HEK293T (cell line): ENCODE results near the gene CIAPIN1.

ENCODE experiments used
- CTCF ChIA-PET: fragments of 350-600 bp; formaldehyde crosslinking; extraction: SDS; loops from one replicate; lab custom pipeline; 2021; ENCODE audit warnings: antibody characterized with exemption, inconsistent platforms; lab: Yijun Ruan, JAX
- POLR2A ChIA-PET: fragments of 350-600 bp; formaldehyde crosslinking; extraction: SDS; loops from one replicate; lab custom pipeline; 2020; ENCODE audit warnings: antibody characterized with exemption, inconsistent platforms; lab: Yijun Ruan, JAX
- DNase-seq: peaks from one replicate; pipeline ENCODE4 v3.0.0; 2012; ENCODE audit warnings: mixed read lengths; ENCODE audit errors: extremely low spot score
- ARNT ChIP-seq: fragments of 450-650 bp; IDR thresholded peaks from 2 replicates; pipeline ENCODE4 v1.6.1; 2017; ENCODE audit warnings: mild to moderate bottlenecking
- BHLHE40 ChIP-seq: fragments of 450-650 bp; IDR thresholded peaks from 2 replicates; pipeline ENCODE4 v1.6.1; 2016; ENCODE audit warnings: mild to moderate bottlenecking, moderate library complexity, borderline replicate concordance
- CTBP1 ChIP-seq: fragments of 450-650 bp; IDR thresholded peaks from 2 replicates; pipeline ENCODE4 v1.6.1; 2016; ENCODE audit warnings: borderline replicate concordance
- ELF4 ChIP-seq: fragments of 450-650 bp; IDR thresholded peaks from 2 replicates; pipeline ENCODE4 v1.6.1; 2017; ENCODE audit warnings: antibody characterized with exemption
- FOXA1 ChIP-seq: fragments of 450-650 bp; IDR thresholded peaks from 2 replicates; pipeline ENCODE4 v1.6.1; 2016; ENCODE audit warnings: mild to moderate bottlenecking
- FOXK2 ChIP-seq: fragments of 450-650 bp; IDR thresholded peaks from 2 replicates; pipeline ENCODE4 v1.6.1; 2016; ENCODE audit warnings: mild to moderate bottlenecking
- FOXM1 ChIP-seq: fragments of 450-650 bp; IDR thresholded peaks from 2 replicates; pipeline ENCODE4 v1.6.1; 2017; ENCODE audit warnings: mild to moderate bottlenecking, borderline replicate concordance
- HDGF ChIP-seq: fragments of 450-650 bp; IDR thresholded peaks from 2 replicates; pipeline ENCODE4 v1.6.1; 2017; ENCODE audit warnings: antibody characterized with exemption, borderline replicate concordance
- L3MBTL2 ChIP-seq: fragments of 450-650 bp; conservative IDR thresholded peaks from 2 replicates; pipeline ENCODE4 v1.6.1; 2016; ENCODE audit warnings: mild to moderate bottlenecking
- LEF1 ChIP-seq: fragments of 450-650 bp; IDR thresholded peaks from 2 replicates; pipeline ENCODE4 v1.6.1; 2017; ENCODE audit warnings: mild to moderate bottlenecking, borderline replicate concordance
- NFRKB ChIP-seq: fragments of 450-650 bp; IDR thresholded peaks from 2 replicates; pipeline ENCODE4 v1.6.1; 2016; ENCODE audit warnings: mild to moderate bottlenecking, moderate library complexity
- PKNOX1 ChIP-seq: fragments of 450-650 bp; IDR thresholded peaks from 2 replicates; pipeline ENCODE4 v1.6.1; 2016
- SP1 ChIP-seq: fragments of 450-650 bp; IDR thresholded peaks from 2 replicates; pipeline ENCODE4 v1.6.1; 2017
- SUZ12 ChIP-seq: fragments of 450-650 bp; IDR thresholded peaks from 2 replicates; pipeline ENCODE4 v1.6.1; 2016; ENCODE audit warnings: mild to moderate bottlenecking
- TARDBP ChIP-seq: fragments of 450-650 bp; IDR thresholded peaks from 2 replicates; pipeline ENCODE4 v1.6.1; 2016
- ZNF384 ChIP-seq: fragments of 450-650 bp; IDR thresholded peaks from 2 replicates; pipeline ENCODE4 v1.6.1; 2016

The CIAPIN1 gene

GRCh38 chr16:57423152-57423551 is 24.0 kb downstream of the CIAPIN1 start:
- CTCF ChIA-PET = interaction anchor here (0.8 to 1.4 kb wide), 2 partner anchors 62 to 97 kb away, joined by 3 read pairs; no protein-coding TSS in a partner anchor
- TF ChIP-seq CTBP1 (no peak), SP1 (no peak), PKNOX1 (no peak), FOXA1 (no peak), NFRKB (no peak), SUZ12 (no peak), BHLHE40 (no peak), ARNT (no peak), FOXM1 (no peak)
- POLR2A ChIA-PET = interaction anchor here (1.7 kb wide), 1 partner anchor 24 kb away, joined by 7 read pairs; the partner anchor contains the start of genes CIAPIN1 and COQ9
- no peak for DNase-seq

GRCh38 chr16:57422026-57422944 is 24.9 kb downstream of the CIAPIN1 start:
- DNase-seq = peak; percentile 55
- TF ChIP-seq ARNT = no peak
- TF ChIP-seq TARDBP = no peak
- TF ChIP-seq ELF4 = no peak
- POLR2A ChIA-PET = interaction anchor here (0.6 to 1.7 kb wide), 2 partner anchors 25 to 122 kb away, joined by 3 to 7 read pairs; partner anchors contain the start of genes CIAPIN1 and COQ9
- CTCF ChIA-PET = interaction anchor here (0.6 to 1.4 kb wide), 5 partner anchors 63 to 330 kb away, joined by 3 to 5 read pairs (median 3); partner anchors contain the start of gene CPNE2

GRCh38 chr16:57419506-57419905 is 27.7 kb downstream of the CIAPIN1 start:
- no peak for TF ChIP-seq FOXM1
- ChIA-PET CTCF (interaction anchor here (0.8 to 4.3 kb wide), 5 partner anchors 14 to 124 kb away, joined by 3 to 71 read pairs (median 4); partner anchors contain the start of gene POLR2C), POLR2A (no interaction called here)
- no peak for DNase-seq

- TF ChIP-seq FOXM1 (no peak), CTBP1 (no peak), ARNT (no peak), HDGF (no peak), ZNF384 (no peak), L3MBTL2 (no peak), PKNOX1 (no peak), BHLHE40 (no peak), SP1 (no peak), LEF1 (no peak), ELF4 (no peak), FOXK2 (no peak), NFRKB (no peak), FOXA1 (no peak), TARDBP (no peak)
- no peak for DNase-seq
- ChIA-PET POLR2A (interaction anchor here (0.7 to 1.9 kb wide), 6 partner anchors 10 to 115 kb away, joined by 3 to 18 read pairs (median 4); partner anchors contain the start of gene CCL17), CTCF (interaction anchor here (0.6 to 4.3 kb wide), 4 partner anchors 11 to 115 kb away, joined by 5 to 71 read pairs (median 8); partner anchors contain the start of gene CCL17)
Measured at GRCh38 chr16:57416084-57416483, 31.1 kb downstream of the CIAPIN1 start.

- ChIA-PET POLR2A (no interaction called here), CTCF (no interaction called here)
- no peak for DNase-seq
- TF ChIP-seq L3MBTL2 (no peak), ZNF384 (no peak), SP1 (no peak), FOXA1 (no peak), BHLHE40 (no peak), FOXM1 (no peak), FOXK2 (no peak), CTBP1 (no peak), NFRKB (no peak), ARNT (no peak), LEF1 (no peak), SUZ12 (no peak), ELF4 (no peak), HDGF (no peak), PKNOX1 (no peak)
Measured at GRCh38 chr16:57413733-57414132, 33.5 kb downstream of the CIAPIN1 start.

- TF ChIP-seq BHLHE40 (no peak), PKNOX1 (no peak), ZNF384 (no peak), SP1 (no peak), ELF4 (no peak), TARDBP (no peak), CTBP1 (no peak), LEF1 (no peak), FOXA1 (no peak), HDGF (no peak), FOXM1 (no peak), L3MBTL2 (no peak), SUZ12 (no peak), NFRKB (no peak)
- ChIA-PET POLR2A (no interaction called here), CTCF (no interaction called here)
- no peak for DNase-seq
Measured at GRCh38 chr16:57413301-57413730, 33.9 kb downstream of the CIAPIN1 start.
